B cell (primary cell): Measurements from ENCODE around the gene ARL5A.

Experiments
- CTCF ChIP-seq: fragments of 200-600 bp; IDR thresholded peaks from one replicate; pipeline ENCODE4 v1.8.0; 2022; ENCODE audit warnings: antibody characterized with exemption, mild to moderate bottlenecking
- EZH2 ChIP-seq: IDR thresholded peaks from 2 replicates; pipeline ENCODE4 v1.6.1; 2012; ENCODE audit warnings: borderline replicate concordance, low read depth, mild to moderate bottlenecking, moderate library complexity, low read length; ENCODE audit not compliant: insufficient read depth, poor library complexity, severe bottlenecking

GRCh38 chr2:151861174-151861573 is 33.0 kb upstream of the ARL5A start:
- TF ChIP-seq CTCF = no peak
- no peak for TF ChIP-seq EZH2
